H1 (cell line): Measurements from ENCODE around the gene PLXNA3. TPM values are rescaled to one million over a fixed set of nuclear protein-coding genes. Genes with fewer than 3 reads are reported as not detected.

ENCODE experiments used
- CTCF ChIA-PET: fragments of 300-600 bp; sonication (Branson Sonifier 250); formaldehyde crosslinking; loops from one replicate; lab custom pipeline; 2021; ENCODE audit not compliant: partially characterized antibody; lab: Charles Lee
- POLR2A ChIA-PET: fragments of 300-600 bp; sonication (Branson Sonifier 250); formaldehyde crosslinking; loops from one replicate; lab custom pipeline; 2021; ENCODE audit warnings: inconsistent platforms; ENCODE audit not compliant: partially characterized antibody; lab: Charles Lee
- DNase-seq, 2 experiments: peaks; one replicate each; pipeline versions ENCODE4 v3.0.0 to v3.0.0-alpha.2; 2010 to 2022; ENCODE audit warnings: low spot score in 2 of 2, low read depth in 1 of 2, mixed read lengths in 1 of 2
- FAIRE-seq: peaks from 2 replicates; lab custom pipeline; 2011; peaks lifted over from hg19 to GRCh38; lab: Jason Lieb, UNC
- H2AFZ ChIP-seq: 2 replicates; pipeline ENCODE4 v1.8.1; 2012; ENCODE audit warnings: low read length, inconsistent platforms
- H2AK5ac ChIP-seq: 2 replicates; pipeline ENCODE4 v1.6.1; 2013; ENCODE audit warnings: low read depth, low read length
- H2BK120ac ChIP-seq: replicated peaks from 2 replicates; pipeline ENCODE3; 2013; ENCODE audit warnings: low read depth, low read length, inconsistent platforms
- H2BK12ac ChIP-seq: 2 replicates; pipeline ENCODE4 v1.6.1; 2013; ENCODE audit warnings: low read depth, low read length
- H2BK15ac ChIP-seq: 2 replicates; pipeline ENCODE4 v1.6.1; 2013; ENCODE audit warnings: low read length
- H2BK20ac ChIP-seq: 2 replicates; pipeline ENCODE4 v1.6.1; 2013; ENCODE audit warnings: low read length
- H2BK5ac ChIP-seq: 2 replicates; pipeline ENCODE4 v1.6.1; 2013; ENCODE audit warnings: low read depth, low read length
- H3K14ac ChIP-seq: 2 replicates; pipeline ENCODE4 v1.6.1; 2013; ENCODE audit warnings: inconsistent platforms; ENCODE audit not compliant: insufficient read length
- H3K18ac ChIP-seq: 2 replicates; pipeline ENCODE4 v1.6.1; 2013; ENCODE audit warnings: low read length; ENCODE audit errors: extremely low read depth
- H3K23ac ChIP-seq: 2 replicates; pipeline ENCODE4 v1.6.1; 2013; ENCODE audit warnings: inconsistent platforms; ENCODE audit not compliant: insufficient read length
- H3K23me2 ChIP-seq: 2 replicates; pipeline ENCODE4 v1.6.1; 2013; ENCODE audit warnings: low read depth, low read length
- H3K27ac ChIP-seq: 2 replicates; pipeline ENCODE4 v1.6.1; 2011; ENCODE audit warnings: low read depth, low read length, inconsistent platforms
- H3K27me3 ChIP-seq, 4 experiments: replicated peaks in 1 of 4; 1 replicate in 1 of 4; 2 replicates in 3 of 4; pipeline versions ENCODE4 v1.6.1 to v1.8.1; 2011 to 2013; ENCODE audit warnings: low read length in 3 of 4, mild to moderate bottlenecking in 3 of 4, inconsistent platforms in 2 of 4, mixed read lengths in 2 of 4, moderate library complexity in 1 of 4; ENCODE audit not compliant: control insufficient read depth in 3 of 4, insufficient read depth in 3 of 4; ENCODE audit errors: extremely low read depth in 1 of 4
- H3K36me3 ChIP-seq, 4 experiments: 2 replicates each; pipeline versions ENCODE4 v1.6.1 to v1.8.1; 2011 to 2013; ENCODE audit warnings: mild to moderate bottlenecking in 4 of 4, low read length in 3 of 4, moderate library complexity in 2 of 4, control low read depth in 1 of 4, inconsistent platforms in 1 of 4; ENCODE audit not compliant: insufficient read depth in 4 of 4, control insufficient read depth in 2 of 4
- H3K4ac ChIP-seq: replicated peaks from 2 replicates; pipeline ENCODE3; 2013; ENCODE audit warnings: low read length, low read depth, mixed read lengths, inconsistent platforms; ENCODE audit not compliant: insufficient read length
- H3K4me1 ChIP-seq, 4 experiments: replicated peaks in 1 of 4; 1 replicate in 1 of 4; 2 replicates in 3 of 4; pipeline versions ENCODE4 v1.6.1 to v1.8.1; 2011 to 2013; ENCODE audit warnings: low read length in 3 of 4, inconsistent platforms in 2 of 4, mixed read lengths in 1 of 4; ENCODE audit not compliant: insufficient read depth in 4 of 4, control insufficient read depth in 3 of 4
- H3K4me2 ChIP-seq, 2 experiments: 2 replicates each; pipeline versions ENCODE4 v1.6.1 to v1.8.1; 2011 to 2013; ENCODE audit warnings: low read depth in 2 of 2, low read length in 2 of 2, control low read depth in 1 of 2, inconsistent platforms in 1 of 2, mild to moderate bottlenecking in 1 of 2; ENCODE audit not compliant: insufficient read depth in 1 of 2
- H3K4me3 ChIP-seq, 4 experiments: fragments of 200-600, 300-600 bp in 1 of 4; sonication (generic), shearing (Covaris generic), sonication (Bioruptor Twin) in 1 of 4; 2 replicates each; pipeline versions ENCODE4 v1.5.1 to v1.8.1; 2011 to 2016; ENCODE audit warnings: low read length in 4 of 4, low read depth in 3 of 4, control low read depth in 2 of 4, inconsistent platforms in 2 of 4, mild to moderate bottlenecking in 2 of 4, mixed read lengths in 1 of 4, moderate library complexity in 1 of 4; ENCODE audit not compliant: insufficient read depth in 2 of 4; ENCODE audit errors: extremely low read depth in 1 of 4
- H3K56ac ChIP-seq: replicated peaks from 2 replicates; pipeline ENCODE3; 2013; ENCODE audit warnings: low read depth, mild to moderate bottlenecking, mixed read lengths, low read length, inconsistent platforms; ENCODE audit not compliant: insufficient read length
- H3K79me1 ChIP-seq: 2 replicates; pipeline ENCODE4 v1.6.1; 2013; ENCODE audit warnings: low read depth, low read length, control low read depth
- H3K79me2 ChIP-seq, 2 experiments: 2 replicates each; pipeline versions ENCODE4 v1.6.1 to v1.8.1; 2012 to 2013; ENCODE audit warnings: low read length in 2 of 2, mild to moderate bottlenecking in 2 of 2, inconsistent platforms in 1 of 2; ENCODE audit not compliant: insufficient read depth in 2 of 2, control insufficient read depth in 1 of 2
- H3K9ac ChIP-seq, 4 experiments: replicated peaks in 1 of 4; 1 replicate in 1 of 4; 2 replicates in 3 of 4; pipeline versions ENCODE4 v1.6.1 to v1.8.1; 2011 to 2013; ENCODE audit warnings: low read depth in 3 of 4, low read length in 3 of 4, control low read depth in 2 of 4, mild to moderate bottlenecking in 2 of 4, moderate library complexity in 2 of 4, inconsistent platforms in 1 of 4; ENCODE audit errors: extremely low read depth in 1 of 4
- H3K9me3 ChIP-seq, 2 experiments: 2 replicates each; pipeline versions ENCODE4 v1.6.1 to v1.8.1; 2012 to 2013; ENCODE audit warnings: mild to moderate bottlenecking in 2 of 2, moderate library complexity in 2 of 2, control low read depth in 1 of 2, inconsistent platforms in 1 of 2, low read depth in 1 of 2, low read length in 1 of 2, mixed read lengths in 1 of 2; ENCODE audit not compliant: insufficient read depth in 2 of 2
- H4K20me1 ChIP-seq, 2 experiments: replicated peaks in 1 of 2; 2 replicates each; pipeline versions ENCODE3 to v1.8.1; 2011 to 2013; ENCODE audit warnings: inconsistent platforms in 2 of 2, low read length in 2 of 2, mild to moderate bottlenecking in 1 of 2; ENCODE audit not compliant: insufficient read depth in 2 of 2, control insufficient read depth in 1 of 2
- H4K5ac ChIP-seq: 2 replicates; pipeline ENCODE4 v1.6.1; 2013; ENCODE audit warnings: low read length, low read depth, mixed read lengths, inconsistent platforms; ENCODE audit not compliant: insufficient read length
- H4K8ac ChIP-seq: 2 replicates; pipeline ENCODE4 v1.8.0; 2013; ENCODE audit warnings: mild to moderate bottlenecking, moderate library complexity, low read length, inconsistent platforms; ENCODE audit not compliant: insufficient read depth; ENCODE audit errors: extremely low read depth
- H4K91ac ChIP-seq: replicated peaks from 2 replicates; pipeline ENCODE3; 2013; ENCODE audit warnings: low read length, mixed read lengths, inconsistent platforms; ENCODE audit not compliant: insufficient read length
- ATF3 ChIP-seq: IDR thresholded peaks from 2 replicates; pipeline ENCODE4 v1.6.1; 2011; ENCODE audit warnings: low read depth, mild to moderate bottlenecking, low read length; ENCODE audit not compliant: insufficient read depth
- CHD1 ChIP-seq: IDR thresholded peaks from 2 replicates; pipeline ENCODE4 v1.6.1; 2012; ENCODE audit warnings: low read depth, low read length, improper control_type of control experiment
- EGR1 ChIP-seq: IDR thresholded peaks from 2 replicates; pipeline ENCODE4 v1.6.1; 2011; ENCODE audit warnings: low read depth, low read length, borderline replicate concordance
- GTF2F1 ChIP-seq: IDR thresholded peaks from 2 replicates; pipeline ENCODE4 v1.6.1; 2012; ENCODE audit warnings: low read depth, low read length, improper control_type of control experiment, borderline replicate concordance
- MAFK ChIP-seq: IDR thresholded peaks from 2 replicates; pipeline ENCODE4 v1.6.1; 2012; ENCODE audit warnings: low read depth, mild to moderate bottlenecking, improper control_type of control experiment, low read length
- POU5F1 ChIP-seq: IDR thresholded peaks from 2 replicates; pipeline ENCODE4 v1.6.1; 2011; ENCODE audit warnings: low read depth, mild to moderate bottlenecking, low read length, moderate library complexity
- RBBP5 ChIP-seq: IDR thresholded peaks from 2 replicates; pipeline ENCODE4 v1.7.1; 2012; ENCODE audit warnings: low read depth, mild to moderate bottlenecking, inconsistent platforms, low read length, moderate library complexity, borderline replicate concordance
- RFX5 ChIP-seq: IDR thresholded peaks from 2 replicates; pipeline ENCODE4 v1.6.1; 2011; ENCODE audit warnings: low read depth, low read length, improper control_type of control experiment, borderline replicate concordance
- RNF2 ChIP-seq: fragments of 200-900, 300-1000 bp; sonication (generic); IDR thresholded peaks from 2 replicates; pipeline ENCODE4 v1.7.1; 2016; ENCODE audit warnings: borderline replicate concordance, low read depth, mild to moderate bottlenecking, antibody characterized with exemption, low read length; ENCODE audit not compliant: poor library complexity, severe bottlenecking; ENCODE audit errors: missing control alignments
- SAP30 ChIP-seq: fragments of 300-600 bp; sonication (generic); IDR thresholded peaks from 2 replicates; pipeline ENCODE4 v1.7.1; 2012; ENCODE audit warnings: low read length, moderate library complexity, mild to moderate bottlenecking, inconsistent platforms; ENCODE audit not compliant: insufficient read depth, insufficient replicate concordance
- SIN3A ChIP-seq, 2 experiments: IDR thresholded peaks in 1 of 2; conservative IDR thresholded peaks in 1 of 2; 2 replicates each; pipeline ENCODE4 v1.6.1; 2011 to 2012; ENCODE audit warnings: low read length in 2 of 2, improper control_type of control experiment in 1 of 2, low read depth in 1 of 2, mild to moderate bottlenecking in 1 of 2
- SIX5 ChIP-seq: IDR thresholded peaks from 2 replicates; pipeline ENCODE4 v1.6.1; 2011; ENCODE audit warnings: mild to moderate bottlenecking, low read depth, low read length
- TCF12 ChIP-seq: IDR thresholded peaks from 2 replicates; pipeline ENCODE4 v1.6.1; 2011; ENCODE audit warnings: low read depth, mild to moderate bottlenecking, low read length
- TEAD4 ChIP-seq: IDR thresholded peaks from 2 replicates; pipeline ENCODE4 v1.6.1; 2012; ENCODE audit warnings: low read depth, low read length, inconsistent platforms, mixed read lengths
- WGBS, 2 experiments: shearing (Covaris generic) in 1 of 2; methylation state at CpG; one replicate each; pipeline versions ENCODE4 v1.1.6 to v1.1.7; 2013 to 2015; ENCODE audit warnings: low lambda C conversion rate in 2 of 2, mixed read lengths in 2 of 2, inconsistent platforms in 1 of 2, low coverage in 1 of 2, missing lambda C conversion rate in 1 of 2; ENCODE audit not compliant: insufficient replicate concordance in 2 of 2, insufficient coverage in 1 of 2, insufficient read length in 1 of 2; ENCODE audit errors: extremely low coverage in 1 of 2, missing lambda C conversion rate in 1 of 2; 5-methylcytosine and 5-hydroxymethylcytosine counted together
- polyA plus RNA-seq, 7 experiments: library from polyadenylated mRNA; depleted of rRNA in 3 of 7; stranded (reverse) in 5 of 7; unstranded in 2 of 7; fragments of >200 nt in 5 of 7; fragments of 200-250 nt in 2 of 7; gene quantifications; 1 replicate in 5 of 7; 2 replicates in 1 of 7; 4 replicates in 1 of 7; pipeline versions ENCODE4 v1.2.1 to v1.2.3, GENCODE V29; 2011 to 2013; ENCODE audit warnings: missing spikeins in 2 of 7, mixed read lengths in 2 of 7
- total RNA-seq: library from RNA; stranded (reverse); fragmentation: NEBNext Ultra II Directional; extraction: Animal tissue kit (Norgen Biotek cat#: 25700); gene quantifications from 2 replicates; pipeline ENCODE4 v1.2.1, GENCODE V29; 2021

The PLXNA3 gene
- total and polyA plus RNA-seq, 2 of the 8 experiments (the other 6 are each of a cell fraction or from before 2014, with no cell fraction given) = 10.7 to 18.2 TPM

DNA sequence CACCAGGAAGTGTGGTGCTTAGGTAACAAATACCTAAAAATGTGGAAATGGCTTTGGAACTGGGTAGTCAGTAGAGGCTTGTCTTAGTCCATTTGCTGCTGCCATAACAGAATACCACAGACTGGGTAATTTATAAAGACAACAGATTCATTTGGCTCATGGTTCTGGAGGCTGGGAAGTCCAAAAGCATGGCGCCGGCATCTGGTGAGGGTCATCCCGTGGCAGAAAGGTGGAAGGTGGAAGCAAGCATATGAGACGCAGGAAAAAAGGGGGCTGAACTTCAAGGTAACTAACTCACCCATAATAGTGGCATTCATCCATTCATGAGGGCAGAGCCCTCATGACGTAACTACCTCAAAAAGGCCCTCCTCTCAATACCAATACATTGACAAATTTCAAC is 51.4 kb downstream of the PLXNA3 start:
- no peaks in the 10 kb centered on the region for H3K27me3 ChIP-seq
- WGBS, 2 experiments = 98% methylated on average over 5 of the region's 5 CpGs; no CpG with 5 or more reads in 1 of the 2 experiments
- no peak overlapping the region for H2BK20ac ChIP-seq
- POLR2A ChIA-PET = no interaction called here
- H4K5ac ChIP-seq = no peak overlapping the region
- no peak for FAIRE-seq
- H3K9ac ChIP-seq = no peak overlapping the region
- H3K14ac ChIP-seq = no peak overlapping the region
- no peaks in the 10 kb centered on the region for H3K4me1 ChIP-seq
- no peak overlapping the region for H3K23ac ChIP-seq
- no peak overlapping the region for H2BK12ac ChIP-seq
- H2BK120ac ChIP-seq = no peak overlapping the region
- no peak overlapping the region for H2AFZ ChIP-seq
- H3K18ac ChIP-seq = no peak overlapping the region
- H2BK5ac ChIP-seq = no peak overlapping the region
- H3K4ac ChIP-seq = no peak overlapping the region
- H3K4me3 ChIP-seq = no peak overlapping the region
- H3K79me2 ChIP-seq = no peaks in the 10 kb centered on the region
- CTCF ChIA-PET = no interaction called here
- no peak for DNase-seq
- no peak overlapping the region for H3K56ac ChIP-seq
- H4K91ac ChIP-seq = no peak overlapping the region
- no peak overlapping the region for H2AK5ac ChIP-seq
- H3K23me2 ChIP-seq = no peaks in the 10 kb centered on the region
- H3K27ac ChIP-seq = no peak overlapping the region
- H3K79me1 ChIP-seq = no peaks in the 10 kb centered on the region
- no peaks in the 10 kb centered on the region for H4K20me1 ChIP-seq
- H4K8ac ChIP-seq = no peak overlapping the region
- no peak overlapping the region for H2BK15ac ChIP-seq
- H3K9me3 ChIP-seq = no peaks in the 10 kb centered on the region
- H3K4me2 ChIP-seq = no peak overlapping the region
- no peaks in the 10 kb centered on the region; a peak in 1 of 8 replicates for H3K36me3 ChIP-seq
- TF ChIP-seq SAP30 = no peak
- no peak for TF ChIP-seq RBBP5
- no peak for TF ChIP-seq RNF2
- TF ChIP-seq POU5F1 = no peak
- TF ChIP-seq MAFK = no peak
- TF ChIP-seq TEAD4 = no peak
- no peak for TF ChIP-seq SIN3A (conservative IDR thresholded peaks at IDR 0.05 in 1 of 2, IDR thresholded peaks at IDR 0.05 in 1 of 2; ENCODE audit: low read depth in 1 of 2, low read length in 2 of 2)
- TF ChIP-seq CHD1 = no peak
- TF ChIP-seq ATF3 = no peak
- TF ChIP-seq TCF12 = no peak
- no peak for TF ChIP-seq RFX5
- TF ChIP-seq SIX5 = no peak
- no peak for TF ChIP-seq EGR1
- TF ChIP-seq GTF2F1 = no peak
